ENCODE data around the gene CDH12. TPM values are rescaled to one million over a fixed set of nuclear protein-coding genes. Genes with fewer than 3 reads are reported as not detected.
"Not testable (repeated sequence)": the region's sequence is repeated elsewhere in the genome, so short reads cannot be mapped to it uniquely, and the experiment has no call there.

Gene CDH12
- total RNA-seq, 1 donor from 2014 or later: 0.42 TPM

- DNase-seq (ENCODE audit: low spot score): no peak
These were observed 817.1 kb downstream of the CDH12 start for GRCh38 chr5:22036061-22036460.

- DNase-seq (ENCODE audit: low spot score): no peak
These were observed 820.1 kb downstream of the CDH12 start for GRCh38 chr5:22033066-22033465.

DNA sequence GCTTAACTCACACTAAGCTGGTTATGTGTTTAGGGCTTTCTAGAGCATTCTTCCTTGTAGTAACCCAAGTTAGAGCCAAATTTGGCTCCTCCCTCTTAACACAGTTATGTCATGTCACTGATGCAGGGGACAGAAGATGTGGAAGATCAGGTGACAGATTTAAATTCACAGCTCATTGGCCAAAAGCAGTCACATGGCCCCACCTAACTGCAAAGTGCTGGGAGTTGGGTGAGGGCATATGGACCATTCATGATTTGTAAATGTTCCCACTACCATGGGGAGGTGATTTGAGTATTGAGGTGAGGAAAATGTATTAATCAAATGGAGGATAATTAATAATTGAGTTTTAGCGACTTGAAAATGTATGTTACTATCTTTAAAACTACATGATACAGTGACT, 829.4 kb downstream of the CDH12 start:
- DNase-seq (ENCODE audit: low spot score): no peak

DNA sequence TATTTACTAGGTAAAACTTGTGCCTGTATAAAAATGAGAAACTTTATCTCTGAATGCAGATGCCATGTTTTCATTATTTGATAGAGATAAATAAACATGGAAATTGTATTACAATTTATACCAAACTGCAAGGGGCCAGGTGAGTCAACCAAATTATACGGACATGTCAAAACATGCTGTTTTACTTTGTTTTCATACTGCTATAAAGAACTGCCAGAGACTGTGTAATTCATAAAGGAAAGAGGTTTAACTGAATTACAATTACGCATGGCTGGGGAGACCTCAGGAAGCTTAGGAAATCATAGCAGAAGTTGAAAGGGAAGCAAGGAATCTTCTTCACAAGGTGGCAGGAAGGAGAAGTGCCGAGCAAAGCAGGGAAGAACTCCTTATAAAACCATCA, 840.3 kb downstream of the CDH12 start:
- not testable (repeated sequence) for DNase-seq (ENCODE audit: low spot score)

DNA sequence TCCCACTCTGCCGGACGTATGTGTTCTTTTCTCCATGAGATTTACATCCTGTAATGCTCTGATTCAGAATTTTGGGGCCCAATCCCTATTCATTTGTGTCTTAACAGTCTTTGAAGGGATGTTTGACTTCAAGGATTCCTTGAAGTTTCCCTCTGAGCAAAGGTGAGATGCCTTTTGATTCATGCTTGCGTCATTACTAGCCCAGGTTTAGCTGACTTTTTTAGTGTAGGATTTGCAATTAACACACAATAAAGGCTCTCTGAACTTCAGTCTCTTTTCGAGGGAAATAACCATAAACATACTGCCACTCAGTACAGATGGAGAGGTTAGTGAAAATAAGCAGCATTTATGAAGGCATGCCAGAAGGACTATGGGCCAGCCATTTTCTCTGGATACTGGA, 842.3 kb downstream of the CDH12 start:
- not testable (repeated sequence) for DNase-seq (ENCODE audit: low spot score)

- not testable (repeated sequence) for DNase-seq (ENCODE audit: low spot score)
These were observed 852.0 kb downstream of the CDH12 start for GRCh38 chr5:22001097-22001496.

- not testable (repeated sequence) for DNase-seq (ENCODE audit: low spot score)
These were observed 867.3 kb downstream of the CDH12 start for GRCh38 chr5:21985799-21986198.

- DNase-seq (ENCODE audit: low spot score): not testable (repeated sequence)
These were observed 901.6 kb downstream of the CDH12 start for GRCh38 chr5:21951571-21951970.

DNA sequence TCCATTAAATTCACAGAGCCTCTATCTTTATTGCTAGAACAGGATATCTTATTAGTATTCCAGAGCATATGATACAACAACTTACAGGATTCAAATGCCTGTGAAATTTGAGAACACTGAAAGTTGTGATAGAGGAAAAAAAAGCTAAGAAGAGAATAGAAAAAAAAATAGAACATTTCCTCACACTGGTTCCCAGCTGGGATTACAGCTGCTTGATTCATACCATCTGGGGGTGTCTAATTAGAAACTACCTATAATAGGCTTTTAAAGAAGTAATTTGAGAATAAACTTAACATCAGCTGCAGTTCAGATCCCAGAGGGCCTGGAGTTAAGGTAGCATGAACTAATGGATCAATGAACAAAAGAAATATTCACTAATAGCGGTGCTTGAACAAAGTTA, 922.0 kb downstream of the CDH12 start:
- DNase-seq (ENCODE audit: low spot score): no peak

DNA sequence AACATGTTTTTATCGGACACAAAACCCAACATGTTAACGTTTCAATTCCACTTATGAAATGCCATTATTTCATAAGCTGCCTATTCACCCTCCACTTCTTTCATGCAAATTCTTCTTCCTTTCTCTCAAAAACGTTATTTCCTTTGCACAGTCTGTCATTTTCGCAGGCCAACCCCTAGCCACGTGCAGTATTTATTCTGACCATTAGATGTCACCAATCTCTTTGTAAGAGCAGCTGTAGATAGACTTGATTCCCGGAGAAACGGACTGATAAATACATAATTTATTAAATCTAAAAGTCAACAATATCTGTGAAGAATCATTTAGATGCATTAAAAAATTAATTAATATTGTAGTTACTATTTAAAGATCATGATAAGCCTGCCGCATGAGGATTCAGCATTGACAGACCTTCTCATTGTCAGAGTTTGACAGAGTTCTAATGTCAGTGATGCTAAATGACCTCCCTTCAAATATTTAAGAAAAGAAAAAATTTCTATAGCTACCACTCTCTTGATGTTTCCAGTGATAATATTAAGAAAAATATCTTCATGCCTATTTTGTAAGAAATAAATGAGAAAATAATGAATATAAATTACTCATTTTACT, 933.6 kb downstream of the CDH12 start:
- no peak for DNase-seq (ENCODE audit: low spot score)

DNA sequence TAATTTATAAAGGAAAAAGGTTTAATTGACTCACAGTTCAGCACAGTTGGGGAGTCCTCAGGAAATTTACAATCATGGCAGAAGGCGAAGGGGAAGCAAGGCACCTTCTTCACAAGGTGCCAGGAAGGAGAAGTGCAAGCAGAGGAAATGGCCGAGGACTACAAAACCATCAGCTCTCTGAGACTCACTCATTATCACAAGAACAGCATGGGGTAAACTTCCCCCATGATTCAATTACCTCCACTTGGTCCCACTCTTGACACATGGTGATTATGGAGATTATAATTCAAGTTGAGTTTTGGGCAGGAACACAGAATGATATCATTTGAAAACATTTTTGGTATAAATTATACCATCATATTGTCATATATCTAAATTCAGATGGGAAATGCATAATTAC, 934.7 kb downstream of the CDH12 start:
- no peak for DNase-seq (ENCODE audit: low spot score)

- no peak for DNase-seq (ENCODE audit: low spot score)
These were observed 942.4 kb downstream of the CDH12 start for GRCh38 chr5:21910731-21911130.

- no peak for DNase-seq (ENCODE audit: low spot score)
These were observed 957.3 kb downstream of the CDH12 start for GRCh38 chr5:21895766-21896350.

GRCh38 chr5:21893161-21893560, 960.0 kb downstream of the CDH12 start:
- no peak for DNase-seq (ENCODE audit: low spot score)

GRCh38 chr5:21889581-21889980, 963.6 kb downstream of the CDH12 start:
- DNase-seq (ENCODE audit: low spot score): no peak

DNA sequence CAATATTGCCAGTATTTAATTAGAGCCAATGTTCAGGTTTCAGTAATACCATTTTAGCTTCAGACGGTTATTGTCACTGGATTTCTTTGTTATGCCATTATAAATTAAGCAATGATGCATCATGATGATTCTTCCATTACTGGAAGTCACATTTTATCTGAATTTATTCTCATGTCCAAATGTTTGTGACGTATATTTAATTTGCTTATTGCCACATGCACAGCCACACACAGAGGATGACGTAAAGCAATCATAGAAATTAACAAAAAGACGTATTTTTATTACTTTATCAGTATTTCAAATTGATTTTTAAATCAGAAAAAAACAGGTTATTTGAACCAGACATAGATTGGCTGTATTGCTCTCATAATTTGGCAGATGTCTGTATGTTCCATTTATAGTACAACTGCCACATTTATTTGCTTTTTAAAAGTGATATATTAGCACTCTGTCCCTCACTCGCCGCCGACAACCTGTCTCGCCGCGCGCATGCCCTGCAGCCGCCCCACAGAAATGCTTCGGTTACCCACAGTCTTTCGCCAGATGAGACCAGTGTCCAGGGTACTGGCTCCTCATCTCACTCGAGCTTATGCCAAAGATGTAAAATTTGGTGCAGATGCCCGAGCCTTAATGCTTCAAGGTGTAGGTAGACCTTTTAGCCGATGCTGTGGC, 970.9 kb downstream of the CDH12 start:
- DNase-seq (ENCODE audit: low spot score): no peak

DNA sequence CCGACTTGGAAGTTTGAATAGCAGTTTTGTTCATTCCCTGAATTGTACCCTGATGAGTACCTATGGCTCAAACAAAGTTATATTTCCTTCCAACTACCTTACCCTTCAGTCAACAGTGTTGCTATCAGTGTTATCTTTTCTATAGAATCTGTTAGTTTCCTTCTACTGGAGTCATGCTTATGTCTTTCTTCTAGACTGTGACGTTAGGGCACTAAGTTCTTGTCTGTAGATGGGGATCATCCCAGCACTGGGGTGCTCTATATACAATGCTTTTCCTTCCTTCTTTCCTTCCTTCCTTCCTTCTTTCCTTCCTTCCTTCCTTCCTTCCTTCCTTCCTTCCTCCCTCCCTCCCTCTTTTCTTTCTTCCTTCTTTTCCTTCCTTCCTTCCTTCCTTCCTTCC, 973.0 kb downstream of the CDH12 start:
- no peak for DNase-seq (ENCODE audit: low spot score)

- no peak for DNase-seq (ENCODE audit: low spot score)
These were observed 990.2 kb downstream of the CDH12 start for GRCh38 chr5:21862986-21863385.

DNA sequence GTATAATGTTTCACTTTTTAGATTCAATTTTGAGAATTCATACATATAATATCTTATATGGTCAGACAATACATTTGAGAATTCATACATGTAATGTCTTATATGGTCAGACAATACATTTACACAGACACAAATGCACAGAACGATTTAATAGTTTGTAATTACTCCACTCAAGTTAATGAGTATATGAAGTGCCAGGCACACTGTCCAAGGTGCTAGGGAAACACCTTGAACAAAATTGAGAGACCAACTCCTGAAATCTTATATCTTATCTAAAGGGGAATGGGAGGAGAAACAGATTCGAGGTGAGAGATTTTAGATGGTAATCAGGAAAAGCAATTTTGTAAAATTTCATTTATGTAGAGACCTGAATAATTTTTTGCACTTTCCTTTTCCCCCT, 994.7 kb downstream of the CDH12 start:
- DNase-seq (ENCODE audit: low spot score): no peak

DNA sequence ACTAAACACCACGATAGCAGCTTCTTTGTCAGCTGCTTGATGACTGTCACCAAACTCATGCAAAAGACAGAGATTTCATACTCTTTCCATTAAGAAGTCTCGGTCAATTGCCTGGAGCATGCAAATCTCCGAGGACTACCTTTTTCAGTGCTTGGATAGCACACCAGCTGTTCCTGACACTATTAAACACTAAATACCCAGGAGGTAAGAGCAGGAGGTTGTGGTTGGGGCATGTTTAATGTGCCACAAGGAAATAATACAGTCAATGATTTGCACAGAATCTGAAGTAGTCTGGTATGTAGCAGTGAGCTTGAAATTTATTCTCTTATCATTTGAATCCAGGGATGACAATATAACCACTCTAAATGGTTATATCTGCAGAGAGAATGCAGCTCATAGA, 996.2 kb downstream of the CDH12 start:
- DNase-seq (ENCODE audit: low spot score): no peak

DNA sequence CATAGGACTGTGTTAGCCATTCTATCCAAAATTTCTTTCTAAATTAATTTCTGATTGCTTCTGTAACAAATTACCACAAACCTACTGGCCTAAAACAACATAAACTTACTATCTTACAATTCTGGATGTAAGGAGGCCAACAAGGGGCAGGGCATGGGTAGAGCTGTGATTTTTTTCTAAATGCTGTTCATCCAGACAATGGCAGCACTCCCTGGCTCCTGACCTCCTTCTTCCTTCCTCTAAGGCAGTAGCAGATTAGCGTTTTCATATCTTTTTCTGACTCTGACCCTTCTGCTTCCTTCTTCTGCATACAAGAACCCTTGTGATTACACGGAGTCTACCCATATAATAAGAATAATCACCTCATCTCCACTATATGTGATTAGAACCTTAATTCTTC, 1005.8 kb downstream of the CDH12 start:
- no peak for DNase-seq (ENCODE audit: low spot score)

DNA sequence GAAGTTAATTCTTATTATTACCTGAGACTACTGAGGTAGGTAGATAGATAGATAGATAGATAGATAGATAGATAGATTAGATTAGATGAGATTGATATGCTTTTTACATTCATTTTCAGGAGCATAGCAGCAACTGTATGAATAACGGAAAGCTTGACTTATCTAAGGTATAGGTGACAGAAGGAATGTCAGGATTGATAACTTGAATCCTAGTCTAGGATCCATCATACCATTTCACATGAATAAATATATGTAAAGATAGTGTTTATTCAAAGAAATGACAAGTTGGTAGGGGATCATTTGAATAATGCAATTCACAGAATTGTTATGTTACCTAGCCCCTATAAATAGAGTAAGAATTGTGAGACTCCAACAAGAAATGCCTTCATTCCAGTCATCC, 1008.2 kb downstream of the CDH12 start:
- no peak for DNase-seq (ENCODE audit: low spot score)

DNA sequence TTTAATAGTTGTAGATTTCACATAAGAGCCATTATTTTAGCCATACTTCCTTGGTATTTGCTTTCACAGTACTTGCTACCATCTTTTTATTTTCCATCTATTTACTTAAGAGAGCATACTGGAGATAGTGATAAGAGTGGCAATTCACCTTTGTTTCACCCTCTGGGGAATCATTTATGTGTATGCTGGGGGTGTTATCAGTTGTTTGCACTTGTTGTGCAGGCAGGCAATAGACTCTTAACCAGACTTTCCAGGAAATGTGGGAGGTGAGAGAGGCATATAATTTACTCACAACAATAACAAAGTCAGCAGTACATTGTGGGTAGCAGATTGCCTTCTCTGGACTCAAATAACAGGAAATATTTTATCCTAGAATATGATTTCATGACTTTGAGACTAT, 1018.3 kb downstream of the CDH12 start:
- DNase-seq (ENCODE audit: low spot score): no peak
